Activated CD8-positive, alpha-beta T cell treated with anti-CD3 and anti-CD28 coated beads for 36 hours (primary cell): ENCODE data around the gene PPIH. TPM values are rescaled to one million over a fixed set of nuclear protein-coding genes. Genes with fewer than 3 reads are reported as not detected.
A peak's percentile ranks its signal among the peaks of the same experiment; 100 is the strongest.

Source experiments
- ATAC-seq: fragments of 200-7000 bp; cut with Tn5 transposase; one replicate; pipeline ENCODE4 v1.10.0; 2021; ENCODE audit warnings: mild to moderate bottlenecking, moderate library complexity
- CTCF ChIA-PET: fragments of 350-600 bp; sonication (Branson Sonifier 250); formaldehyde crosslinking; loops from one replicate; lab custom pipeline; 2021; ENCODE audit warnings: antibody characterized with exemption; lab: Charles Lee
- POLR2A ChIA-PET: fragments of 350-600 bp; sonication (Branson Sonifier 250); formaldehyde crosslinking; loops from one replicate; lab custom pipeline; 2021; ENCODE audit warnings: antibody characterized with exemption; lab: Charles Lee
- DNase-seq: peaks from one replicate; pipeline ENCODE4 v3.0.0-alpha.2; 2020
- H3K27ac Mint-ChIP-seq: one replicate; pipeline ENCODE4 v1.8.0; 2021; ENCODE audit warnings: mild to moderate bottlenecking, mixed read lengths
- H3K27me3 Mint-ChIP-seq: one replicate; pipeline ENCODE4 v1.8.0; 2021; ENCODE audit warnings: mixed read lengths
- H3K36me3 Mint-ChIP-seq: one replicate; pipeline ENCODE4 v1.8.0; 2021; ENCODE audit warnings: low read depth, mixed read lengths
- H3K4me1 Mint-ChIP-seq: one replicate; pipeline ENCODE4 v1.8.0; 2021; ENCODE audit warnings: low read depth, mixed read lengths
- H3K4me3 Mint-ChIP-seq: one replicate; pipeline ENCODE4 v1.8.0; 2021; ENCODE audit warnings: mild to moderate bottlenecking, moderate library complexity, mixed read lengths
- H3K9me3 Mint-ChIP-seq: one replicate; pipeline ENCODE4 v1.8.0; 2021; ENCODE audit warnings: mixed read lengths
- intact Hi-C: fragments of 100-400 bp; cut with micrococcal nuclease; formaldehyde crosslinking; loops from one replicate; pipeline ENCODE4 v1.10.0; 2022
- total RNA-seq, 2 experiments: library from RNA; stranded (reverse); gene quantifications; one replicate each; pipeline ENCODE4 v1.2.3, GENCODE V29; 2021
- TF ChIP-seq, protein P1 (sequence below): fragments of 200-600 bp; IDR thresholded peaks from one replicate; pipeline ENCODE4 v1.8.0; 2022; ENCODE audit warnings: antibody characterized with exemption, mild to moderate bottlenecking

PPIH gene
- total RNA-seq, 2 experiments from 2014 or later: 105 TPM

DNA sequence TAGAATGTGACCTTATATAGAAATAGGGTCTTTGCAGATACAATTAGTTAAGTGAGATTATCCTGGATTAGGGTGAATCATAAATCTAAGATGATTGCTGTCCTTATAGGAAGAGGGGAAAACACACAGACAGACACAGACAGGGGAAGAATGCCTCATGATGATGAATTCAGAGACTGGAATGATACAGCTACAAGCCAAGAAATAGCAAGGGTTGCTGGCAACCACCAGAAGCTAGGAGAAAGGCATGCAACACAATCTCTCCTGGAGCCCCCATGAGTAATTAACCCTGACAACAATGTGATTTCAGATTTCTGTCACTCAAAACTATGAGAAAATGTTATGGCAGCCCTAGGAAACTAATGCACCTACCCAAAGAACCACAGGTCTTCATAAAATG is 19.1 kb upstream of the PPIH start:
- no peak for DNase-seq
- H3K4me3 Mint-ChIP-seq: no peak overlapping the region
- CTCF ChIA-PET: no interaction called here

DNA sequence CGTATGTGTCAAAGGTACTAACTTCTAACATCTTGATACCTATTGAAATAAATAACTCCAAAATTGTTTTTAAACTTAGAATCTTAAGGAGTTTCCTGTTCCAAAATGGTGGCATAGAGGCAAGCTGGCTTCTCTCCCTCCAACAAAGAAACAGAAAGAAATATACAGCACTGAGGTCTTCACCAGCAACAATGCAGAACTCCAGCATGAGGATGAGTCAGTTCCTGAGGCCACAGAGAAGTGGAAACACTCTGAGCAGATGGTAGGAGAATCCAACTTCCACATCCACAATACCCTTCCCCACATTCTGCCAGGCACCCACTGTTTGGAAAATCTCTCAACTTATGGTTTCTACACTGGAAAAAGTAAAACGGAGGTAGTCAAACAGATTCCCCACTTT is 12.2 kb upstream of the PPIH start:
- TF ChIP-seq, protein P1, sequence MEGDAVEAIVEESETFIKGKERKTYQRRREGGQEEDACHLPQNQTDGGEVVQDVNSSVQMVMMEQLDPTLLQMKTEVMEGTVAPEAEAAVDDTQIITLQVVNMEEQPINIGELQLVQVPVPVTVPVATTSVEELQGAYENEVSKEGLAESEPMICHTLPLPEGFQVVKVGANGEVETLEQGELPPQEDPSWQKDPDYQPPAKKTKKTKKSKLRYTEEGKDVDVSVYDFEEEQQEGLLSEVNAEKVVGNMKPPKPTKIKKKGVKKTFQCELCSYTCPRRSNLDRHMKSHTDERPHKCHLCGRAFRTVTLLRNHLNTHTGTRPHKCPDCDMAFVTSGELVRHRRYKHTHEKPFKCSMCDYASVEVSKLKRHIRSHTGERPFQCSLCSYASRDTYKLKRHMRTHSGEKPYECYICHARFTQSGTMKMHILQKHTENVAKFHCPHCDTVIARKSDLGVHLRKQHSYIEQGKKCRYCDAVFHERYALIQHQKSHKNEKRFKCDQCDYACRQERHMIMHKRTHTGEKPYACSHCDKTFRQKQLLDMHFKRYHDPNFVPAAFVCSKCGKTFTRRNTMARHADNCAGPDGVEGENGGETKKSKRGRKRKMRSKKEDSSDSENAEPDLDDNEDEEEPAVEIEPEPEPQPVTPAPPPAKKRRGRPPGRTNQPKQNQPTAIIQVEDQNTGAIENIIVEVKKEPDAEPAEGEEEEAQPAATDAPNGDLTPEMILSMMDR: no peak
- CTCF ChIA-PET: no interaction called here
- no peak overlapping the region for H3K27ac Mint-ChIP-seq
- ATAC-seq (no peak), DNase-seq (no peak)
- H3K9me3 Mint-ChIP-seq: peaks cover 10% of the 10 kb centered on the region
- peaks cover 19% of the 10 kb centered on the region for H3K36me3 Mint-ChIP-seq
- no peak overlapping the region for H3K4me3 Mint-ChIP-seq
- POLR2A ChIA-PET: no interaction called here
- H3K27me3 Mint-ChIP-seq: no peaks in the 10 kb centered on the region
- no peaks in the 10 kb centered on the region for H3K4me1 Mint-ChIP-seq
- intact Hi-C loops: no loop called here

More for the DNA sequence above, 19.1 kb upstream of the PPIH start:
- no peak for ATAC-seq
- POLR2A ChIA-PET: no interaction called here
- H3K27ac Mint-ChIP-seq: no peak overlapping the region
- no peaks in the 10 kb centered on the region for H3K27me3 Mint-ChIP-seq
- H3K9me3 Mint-ChIP-seq: no peaks in the 10 kb centered on the region
- intact Hi-C loops: no loop called here
- H3K36me3 Mint-ChIP-seq: no peaks in the 10 kb centered on the region
- TF ChIP-seq, protein P1: no peak
- H3K4me1 Mint-ChIP-seq: no peaks in the 10 kb centered on the region

- DNase-seq: no peak
- Mint-ChIP-seq H3K27me3 (no peaks in the 10 kb centered on the region), H3K27ac (peak overlapping the region; percentile 98), H3K4me3 (peak overlapping the region; percentile 90), H3K4me1 (peaks cover 32% of the 10 kb centered on the region), H3K9me3 (no peaks in the 10 kb centered on the region), H3K36me3 (peaks cover 33% of the 10 kb centered on the region)
- TF ChIP-seq, protein P1: no peak
- ChIA-PET POLR2A (interaction anchor here (0.9 to 2.4 kb wide), 8 partner anchors 9 to 578 kb away, joined by 3 to 47 read pairs (median 4); partner anchors contain the start of genes P3H1 and YBX1), CTCF (interaction anchor here (1.0 to 1.9 kb wide), 6 partner anchors 24 to 416 kb away, joined by 3 to 6 read pairs (median 4); partner anchors contain the start of gene CCDC30)
- no peak for ATAC-seq
- intact Hi-C loops: no loop called here
Measured at GRCh38 chr1:42657201-42657600, 1.0 kb upstream of the PPIH start.

DNA sequence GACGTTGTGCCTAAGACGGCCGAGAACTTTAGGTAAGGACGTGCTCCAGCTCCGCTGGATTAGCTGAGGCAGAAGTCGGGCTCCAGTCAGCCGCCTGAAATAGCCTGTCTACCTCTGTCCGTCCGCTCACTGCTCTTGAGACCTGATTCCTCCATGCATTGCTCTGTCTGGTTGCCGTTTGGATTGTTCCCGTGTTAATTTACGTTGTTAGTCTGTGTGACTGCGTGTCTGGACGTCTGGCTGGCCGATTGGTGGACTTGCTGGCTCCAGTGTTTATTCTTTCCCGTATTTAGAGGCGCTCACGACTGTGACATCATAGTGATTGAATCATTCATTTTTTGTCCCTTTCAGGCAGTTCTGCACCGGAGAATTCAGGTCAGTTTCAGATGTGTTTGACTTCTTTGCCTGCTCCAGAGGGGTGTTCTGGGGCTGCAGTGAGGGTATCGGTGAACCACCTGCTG is 684 bp downstream of the PPIH start:
- Mint-ChIP-seq H3K36me3 (peaks cover 41% of the 10 kb centered on the region), H3K27me3 (no peaks in the 10 kb centered on the region), H3K9me3 (no peaks in the 10 kb centered on the region), H3K4me1 (peaks cover 32% of the 10 kb centered on the region), H3K27ac (peak overlapping the region; percentile 98), H3K4me3 (peak overlapping the region; percentile 90)
- TF ChIP-seq, protein P1: no peak
- ChIA-PET POLR2A (interaction anchor here (1.0 to 2.4 kb wide), 3 partner anchors 23 to 157 kb away, joined by 3 to 47 read pairs (median 3); partner anchors contain the start of gene YBX1), CTCF (no interaction called here)
- intact Hi-C loops: no loop called here
- DNase-seq (no peak), ATAC-seq (no peak)

GRCh38 chr1:42660907-42661500 is 2.8 kb downstream of the PPIH start:
- peak; percentile 29 for ATAC-seq
- no peak for DNase-seq
- peak overlapping the region; percentile 72 for H3K27ac Mint-ChIP-seq
- peaks cover 32% of the 10 kb centered on the region for H3K4me1 Mint-ChIP-seq
- no peaks in the 10 kb centered on the region for H3K9me3 Mint-ChIP-seq
- peaks cover 55% of the 10 kb centered on the region for H3K36me3 Mint-ChIP-seq
- H3K27me3 Mint-ChIP-seq: no peaks in the 10 kb centered on the region
- ChIA-PET POLR2A (interaction anchor here (1.0 to 8.3 kb wide), 3 partner anchors 18 to 105 kb away, joined by 3 to 151 read pairs (median 6); partner anchors contain the start of genes P3H1 and YBX1), CTCF (interaction anchor here (1.0 kb wide), 1 partner anchor 29 kb away, joined by 4 read pairs; no protein-coding TSS in a partner anchor)
- peak overlapping the region; percentile 50 for H3K4me3 Mint-ChIP-seq
- intact Hi-C loops: no loop called here
- TF ChIP-seq, protein P1: no peak
